ENCODE results near the gene ELAVL1. TPM values are rescaled to one million over a fixed set of nuclear protein-coding genes. Genes with fewer than 3 reads are reported as not detected.
A peak's percentile ranks its signal among the peaks of the same experiment; 100 is the strongest.

ELAVL1 gene
- total RNA-seq, 1 donor from 2014 or later = 107 TPM

DNA sequence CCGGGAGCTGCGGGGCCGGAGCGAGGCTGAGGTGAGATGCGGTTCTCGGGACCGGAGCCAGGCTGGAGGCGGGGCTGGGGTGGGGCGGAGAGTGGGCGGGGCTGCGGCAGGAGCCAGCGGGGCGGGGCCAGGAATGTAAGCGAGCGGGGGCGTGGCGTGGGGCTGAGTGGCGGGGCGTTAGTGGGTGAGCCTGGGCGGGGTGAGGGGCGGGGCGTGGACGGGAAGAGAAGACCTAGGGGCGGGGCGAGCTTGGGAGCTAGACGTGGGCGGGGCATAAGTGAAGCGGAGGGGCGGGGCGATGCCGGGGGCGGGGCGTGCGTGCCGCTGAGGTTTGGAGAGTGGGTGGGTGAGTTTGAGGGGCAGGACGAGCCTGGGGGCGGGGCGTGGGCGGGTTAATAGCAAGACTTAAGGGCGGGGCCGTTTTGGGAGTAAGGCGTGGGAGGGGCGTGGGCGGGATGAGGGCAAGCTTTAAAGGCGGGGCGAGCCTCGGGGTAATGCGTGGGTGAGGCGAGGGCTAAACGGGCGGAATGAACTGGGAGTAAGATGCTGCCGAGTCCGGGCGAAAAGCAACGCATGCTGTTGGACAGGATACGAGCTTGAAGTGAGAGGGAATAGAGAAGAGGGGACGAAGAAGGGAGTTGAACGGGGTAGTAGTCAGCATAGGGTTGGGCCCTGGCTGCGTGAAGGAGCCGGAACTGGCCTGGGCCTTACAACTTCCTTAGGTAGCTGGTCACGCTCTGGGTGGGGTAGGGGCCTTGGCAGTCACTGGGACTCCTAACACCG, 84.7 kb downstream of the ELAVL1 start:
- Histone ChIP-seq H3K9me3 (ENCODE audit: insufficient read depth, low read depth, low read length) (no peaks in the 10 kb centered on the region), H4K20me1 (ENCODE audit: insufficient read depth, low read length) (peaks cover 19% of the 10 kb centered on the region), H3K79me2 (ENCODE audit: insufficient read depth, low read length) (peaks cover 6% of the 10 kb centered on the region), H3K27me3 (ENCODE audit: insufficient read depth, low read length) (peaks cover 17% of the 10 kb centered on the region), H3K4me1 (ENCODE audit: insufficient read depth, low read length) (peaks cover 30% of the 10 kb centered on the region), H3K9ac (ENCODE audit: low read length) (peak overlapping the region; percentile 85), H2AFZ (ENCODE audit: low read depth, low read length) (peak overlapping the region; percentile 81), H3K4me3 (ENCODE audit: insufficient read depth, low read depth, low read length) (peak overlapping the region; percentile 73), H3K4me2 (ENCODE audit: low read length) (peak overlapping the region; percentile 99), H3K36me3 (ENCODE audit: insufficient read depth, low read length) (peaks cover 3% of the 10 kb centered on the region), H3K27ac (ENCODE audit: low read depth, low read length) (peak overlapping the region; percentile 83)
- TF ChIP-seq, protein P1, sequence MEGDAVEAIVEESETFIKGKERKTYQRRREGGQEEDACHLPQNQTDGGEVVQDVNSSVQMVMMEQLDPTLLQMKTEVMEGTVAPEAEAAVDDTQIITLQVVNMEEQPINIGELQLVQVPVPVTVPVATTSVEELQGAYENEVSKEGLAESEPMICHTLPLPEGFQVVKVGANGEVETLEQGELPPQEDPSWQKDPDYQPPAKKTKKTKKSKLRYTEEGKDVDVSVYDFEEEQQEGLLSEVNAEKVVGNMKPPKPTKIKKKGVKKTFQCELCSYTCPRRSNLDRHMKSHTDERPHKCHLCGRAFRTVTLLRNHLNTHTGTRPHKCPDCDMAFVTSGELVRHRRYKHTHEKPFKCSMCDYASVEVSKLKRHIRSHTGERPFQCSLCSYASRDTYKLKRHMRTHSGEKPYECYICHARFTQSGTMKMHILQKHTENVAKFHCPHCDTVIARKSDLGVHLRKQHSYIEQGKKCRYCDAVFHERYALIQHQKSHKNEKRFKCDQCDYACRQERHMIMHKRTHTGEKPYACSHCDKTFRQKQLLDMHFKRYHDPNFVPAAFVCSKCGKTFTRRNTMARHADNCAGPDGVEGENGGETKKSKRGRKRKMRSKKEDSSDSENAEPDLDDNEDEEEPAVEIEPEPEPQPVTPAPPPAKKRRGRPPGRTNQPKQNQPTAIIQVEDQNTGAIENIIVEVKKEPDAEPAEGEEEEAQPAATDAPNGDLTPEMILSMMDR (IDR thresholded peaks at IDR 0.05; ENCODE audit: insufficient read depth, low read depth, low read length) = no peak
- TF ChIP-seq EZH2 (IDR thresholded peaks at IDR 0.05; ENCODE audit: insufficient read depth, low read length) = no peak
- Mint-ChIP-seq H3K27ac (ENCODE audit: unreplicated experiment) (peak overlapping the region; percentile 26), H3K36me3 (ENCODE audit: low read depth, unreplicated experiment) (no peaks in the 10 kb centered on the region), H3K4me1 (ENCODE audit: low read depth, unreplicated experiment) (peaks cover 5% of the 10 kb centered on the region), H3K4me3 (ENCODE audit: unreplicated experiment) (peak overlapping the region; percentile 82), H3K27me3 (ENCODE audit: low read depth, unreplicated experiment) (peaks cover 4% of the 10 kb centered on the region), H3K9me3 (ENCODE audit: unreplicated experiment) (no peaks in the 10 kb centered on the region)
- FAIRE-seq (no peak), DNase-seq (ENCODE audit: low read depth) (peak; percentile 82)

DNA sequence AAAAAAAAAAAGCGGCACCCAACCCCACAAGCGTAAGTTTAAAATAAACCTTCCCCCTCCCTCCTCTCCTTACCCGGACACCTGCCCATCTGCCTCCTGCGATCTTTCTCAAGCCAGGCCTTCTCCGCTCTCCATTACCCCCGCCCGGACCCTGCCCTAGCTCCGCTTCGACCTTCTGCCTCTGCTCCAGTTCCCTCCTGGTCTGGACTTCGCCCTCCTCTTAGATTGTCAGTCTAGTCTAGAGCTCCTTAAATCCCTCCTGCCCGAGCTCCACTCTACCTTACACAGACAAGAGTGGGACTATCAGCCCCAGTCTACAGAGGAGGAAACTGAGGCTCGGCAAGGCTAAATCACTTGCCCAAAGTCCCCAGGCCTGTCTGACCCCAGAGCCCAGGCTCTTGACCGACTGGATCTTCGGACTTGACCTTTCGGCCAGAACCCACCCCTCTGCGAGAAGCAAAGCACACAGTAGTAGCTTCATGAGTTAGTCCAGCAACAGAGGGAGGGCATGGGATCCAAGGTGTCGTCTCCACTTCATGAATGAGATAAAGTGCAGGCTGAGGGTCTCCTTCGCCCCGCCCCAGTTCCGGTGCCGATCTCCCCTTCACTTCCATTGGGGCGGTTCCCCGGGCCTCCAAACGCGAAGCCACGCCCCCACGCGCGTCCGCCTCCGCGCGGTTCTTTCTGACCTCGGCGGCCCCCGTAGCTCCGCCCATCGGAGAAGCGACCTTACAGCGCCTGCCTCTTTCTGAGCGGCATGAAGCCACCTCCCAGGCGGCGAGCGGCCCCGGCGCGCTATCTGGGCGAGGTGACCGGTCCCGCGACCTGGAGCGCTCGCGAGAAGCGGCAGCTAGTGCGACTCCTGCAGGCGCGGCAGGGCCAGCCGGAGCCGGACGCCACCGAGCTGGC, 85.6 kb downstream of the ELAVL1 start, which contains the start of gene SNAPC2:
SNAPC2 (plus strand) TSS at position 729 of the 909 bp plus-strand sequence; CDS start at position 758, 29 bp downstream.
- peak within 1 kb of the TSS; percentile 72 for H3K27ac Mint-ChIP-seq (ENCODE audit: unreplicated experiment)
- peaks cover 22% of the 10 kb centered on the region for H3K27me3 ChIP-seq (ENCODE audit: insufficient read depth, low read length)
- H3K9me3 ChIP-seq (ENCODE audit: insufficient read depth, low read depth, low read length) = no peaks in the 10 kb centered on the region
- H4K20me1 ChIP-seq (ENCODE audit: insufficient read depth, low read length) = peaks cover 26% of the 10 kb centered on the region
- peaks cover 5% of the 10 kb centered on the region for H3K4me1 Mint-ChIP-seq (ENCODE audit: low read depth, unreplicated experiment)
- peak within 1 kb of the TSS; percentile 84 for H3K4me3 Mint-ChIP-seq (ENCODE audit: unreplicated experiment)
- peak within 1 kb of the TSS; percentile 73 for H3K4me3 ChIP-seq (ENCODE audit: insufficient read depth, low read depth, low read length)
- H3K4me2 ChIP-seq (ENCODE audit: low read length) = peak within 1 kb of the TSS; percentile 99
- TF ChIP-seq EZH2 (IDR thresholded peaks at IDR 0.05; ENCODE audit: insufficient read depth, low read length) = no peak
- TF ChIP-seq, protein P1 (IDR thresholded peaks at IDR 0.05; ENCODE audit: insufficient read depth, low read depth, low read length) = no peak
- FAIRE-seq = no peak
- no peaks in the 10 kb centered on the region for H3K36me3 Mint-ChIP-seq (ENCODE audit: low read depth, unreplicated experiment)
- no peaks in the 10 kb centered on the region for H3K9me3 Mint-ChIP-seq (ENCODE audit: unreplicated experiment)
- H2AFZ ChIP-seq (ENCODE audit: low read depth, low read length) = peak within 1 kb of the TSS; percentile 81
- H3K9ac ChIP-seq (ENCODE audit: low read length) = peak within 1 kb of the TSS; percentile 85
- H3K4me1 ChIP-seq (ENCODE audit: insufficient read depth, low read length) = peaks cover 30% of the 10 kb centered on the region
- H3K27ac ChIP-seq (ENCODE audit: low read depth, low read length) = peak within 1 kb of the TSS; percentile 83
- peak; percentile 83 for DNase-seq (ENCODE audit: low read depth)
- peaks cover 3% of the 10 kb centered on the region for H3K36me3 ChIP-seq (ENCODE audit: insufficient read depth, low read length)
- peaks cover 12% of the 10 kb centered on the region for H3K27me3 Mint-ChIP-seq (ENCODE audit: low read depth, unreplicated experiment)
- peaks cover 6% of the 10 kb centered on the region for H3K79me2 ChIP-seq (ENCODE audit: insufficient read depth, low read length)
